HG02870 (cell line): ENCODE measurements around the gene MPDZ.
"Not testable (repeated sequence)": the region's sequence is repeated elsewhere in the genome, so short reads cannot be mapped to it uniquely, and the experiment has no call there.

Experiments
- ATAC-seq: cut with Tn5 transposase; IDR thresholded peaks from one replicate; pipeline ENCODE4 v1.9.1; 2021; ENCODE audit warnings: mild to moderate bottlenecking, moderate library complexity; ENCODE audit not compliant: unreplicated experiment

The MPDZ gene

GRCh38 chr9:13268469-13268868 lies 11.0 kb downstream of the MPDZ start:
- no peak for ATAC-seq

- no peak for ATAC-seq
Observed at GRCh38 chr9:13267743-13268142, 11.7 kb downstream of the MPDZ start.

- no peak for ATAC-seq
Observed at GRCh38 chr9:13266167-13266566, 13.3 kb downstream of the MPDZ start.

GRCh38 chr9:13264788-13265187 lies 14.7 kb downstream of the MPDZ start:
- ATAC-seq: no peak

- ATAC-seq: no peak
Observed at GRCh38 chr9:13263511-13263910, 16.0 kb downstream of the MPDZ start.

GRCh38 chr9:13252852-13253251 lies 26.6 kb downstream of the MPDZ start:
- ATAC-seq: no peak

GRCh38 chr9:13244181-13244580 lies 35.3 kb downstream of the MPDZ start:
- ATAC-seq: no peak

GRCh38 chr9:13241283-13241682 lies 38.2 kb downstream of the MPDZ start:
- no peak for ATAC-seq

- ATAC-seq: no peak
Observed at GRCh38 chr9:13239660-13240059, 39.8 kb downstream of the MPDZ start.

GRCh38 chr9:13239208-13239607 lies 40.3 kb downstream of the MPDZ start:
- no peak for ATAC-seq

GRCh38 chr9:13234932-13235331 lies 44.6 kb downstream of the MPDZ start:
- no peak for ATAC-seq

- no peak for ATAC-seq
Observed at GRCh38 chr9:13228431-13228830, 51.1 kb downstream of the MPDZ start.

- ATAC-seq: no peak
Observed at GRCh38 chr9:13224366-13224765, 55.1 kb downstream of the MPDZ start.

- not testable (repeated sequence) for ATAC-seq
Observed at GRCh38 chr9:13222733-13223132, 56.8 kb downstream of the MPDZ start.

- no peak for ATAC-seq
Observed at GRCh38 chr9:13221741-13222140, 57.8 kb downstream of the MPDZ start.

- ATAC-seq: no peak
Observed at GRCh38 chr9:13220837-13221236, 58.7 kb downstream of the MPDZ start.

GRCh38 chr9:13215791-13216554 lies 63.5 kb downstream of the MPDZ start:
- no peak for ATAC-seq

GRCh38 chr9:13213998-13214397 lies 65.5 kb downstream of the MPDZ start:
- ATAC-seq: no peak

- no peak for ATAC-seq
Observed at GRCh38 chr9:13213337-13213736, 66.2 kb downstream of the MPDZ start.

- no peak for ATAC-seq
Observed at GRCh38 chr9:13210306-13210705, 69.2 kb downstream of the MPDZ start.

- no peak for ATAC-seq
Observed at GRCh38 chr9:13209498-13209897, 70.0 kb downstream of the MPDZ start.

GRCh38 chr9:13205824-13206223 lies 73.7 kb downstream of the MPDZ start:
- ATAC-seq: no peak

GRCh38 chr9:13190040-13190439 lies 89.5 kb downstream of the MPDZ start:
- no peak for ATAC-seq
